A673 (cell line): ENCODE measurements around the gene TEX55.

Experiments
- EZH2 ChIP-seq: fragments of 200-600 bp; sonication (generic); IDR thresholded peaks from 2 replicates; pipeline ENCODE4 v1.6.1; 2017; ENCODE audit warnings: borderline replicate concordance, low read depth, mild to moderate bottlenecking, mixed read lengths, antibody characterized with exemption, low read length; ENCODE audit not compliant: poor library complexity, severe bottlenecking
- TF ChIP-seq, protein P1 (sequence below): fragments of 300-800, 200-600 bp; sonication (generic); conservative IDR thresholded peaks from 2 replicates; pipeline ENCODE4 v1.5.1; 2017; ENCODE audit warnings: low read depth, mild to moderate bottlenecking, antibody characterized with exemption, low read length, moderate library complexity, mixed read lengths

DNA sequence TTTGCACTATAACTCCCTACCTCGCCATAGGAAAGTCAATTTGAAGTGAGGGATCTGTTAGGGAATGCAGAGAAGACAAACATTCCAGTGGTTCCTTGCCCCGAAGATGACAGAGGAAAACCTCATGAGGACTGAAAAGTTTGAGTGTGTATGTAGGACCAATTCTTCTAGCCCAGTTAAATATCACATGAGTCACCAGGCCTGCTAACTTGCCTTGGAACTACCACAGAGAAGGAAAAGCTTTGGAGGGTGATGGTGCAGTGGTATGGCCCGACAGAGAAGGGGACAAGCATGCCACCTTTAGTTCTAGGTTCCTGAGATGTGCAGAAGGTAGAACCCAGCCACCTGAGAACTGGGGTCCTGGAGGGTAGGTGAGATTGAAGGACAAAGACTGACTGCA lies 24.9 kb downstream of the TEX55 start:
- TF ChIP-seq EZH2 = no peak
- TF ChIP-seq, protein P1, sequence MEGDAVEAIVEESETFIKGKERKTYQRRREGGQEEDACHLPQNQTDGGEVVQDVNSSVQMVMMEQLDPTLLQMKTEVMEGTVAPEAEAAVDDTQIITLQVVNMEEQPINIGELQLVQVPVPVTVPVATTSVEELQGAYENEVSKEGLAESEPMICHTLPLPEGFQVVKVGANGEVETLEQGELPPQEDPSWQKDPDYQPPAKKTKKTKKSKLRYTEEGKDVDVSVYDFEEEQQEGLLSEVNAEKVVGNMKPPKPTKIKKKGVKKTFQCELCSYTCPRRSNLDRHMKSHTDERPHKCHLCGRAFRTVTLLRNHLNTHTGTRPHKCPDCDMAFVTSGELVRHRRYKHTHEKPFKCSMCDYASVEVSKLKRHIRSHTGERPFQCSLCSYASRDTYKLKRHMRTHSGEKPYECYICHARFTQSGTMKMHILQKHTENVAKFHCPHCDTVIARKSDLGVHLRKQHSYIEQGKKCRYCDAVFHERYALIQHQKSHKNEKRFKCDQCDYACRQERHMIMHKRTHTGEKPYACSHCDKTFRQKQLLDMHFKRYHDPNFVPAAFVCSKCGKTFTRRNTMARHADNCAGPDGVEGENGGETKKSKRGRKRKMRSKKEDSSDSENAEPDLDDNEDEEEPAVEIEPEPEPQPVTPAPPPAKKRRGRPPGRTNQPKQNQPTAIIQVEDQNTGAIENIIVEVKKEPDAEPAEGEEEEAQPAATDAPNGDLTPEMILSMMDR = no peak
